Osteocyte (in vitro differentiated cells): ENCODE data around the gene MRPL10. TPM values are rescaled to one million over a fixed set of nuclear protein-coding genes. Genes with fewer than 3 reads are reported as not detected.

Source experiments
- DNase-seq: peaks from one replicate; pipeline ENCODE4 v3.0.0; 2021; ENCODE audit warnings: mixed read lengths; ENCODE audit not compliant: unreplicated experiment; ENCODE audit errors: extremely low spot score
- H3K27ac Mint-ChIP-seq: one replicate; pipeline ENCODE4 v1.8.0; 2021; ENCODE audit warnings: mild to moderate bottlenecking, mixed read lengths; ENCODE audit not compliant: unreplicated experiment
- H3K27me3 Mint-ChIP-seq: one replicate; pipeline ENCODE4 v1.8.0; 2021; ENCODE audit warnings: mixed read lengths; ENCODE audit not compliant: unreplicated experiment
- H3K36me3 Mint-ChIP-seq: one replicate; pipeline ENCODE4 v1.8.0; 2021; ENCODE audit warnings: mixed read lengths; ENCODE audit not compliant: unreplicated experiment
- H3K4me1 Mint-ChIP-seq: one replicate; pipeline ENCODE4 v1.8.0; 2021; ENCODE audit warnings: mixed read lengths; ENCODE audit not compliant: unreplicated experiment
- H3K4me3 Mint-ChIP-seq: one replicate; pipeline ENCODE4 v1.8.0; 2021; ENCODE audit warnings: mild to moderate bottlenecking, moderate library complexity, mixed read lengths; ENCODE audit not compliant: unreplicated experiment
- H3K9me3 Mint-ChIP-seq: one replicate; pipeline ENCODE4 v1.8.0; 2021; ENCODE audit warnings: mixed read lengths; ENCODE audit not compliant: unreplicated experiment
- CTCF ChIP-seq: fragments of 200-600 bp; sonication (generic); IDR thresholded peaks from 2 replicates; pipeline ENCODE4 v1.5.0; 2021; ENCODE audit warnings: antibody characterized with exemption, mild to moderate bottlenecking, moderate library complexity
- total RNA-seq: library from RNA; stranded (reverse); gene quantifications from 2 replicates; pipeline ENCODE4 v1.2.1, GENCODE V29; 2021

Gene MRPL10
- total RNA-seq, 1 donor from 2014 or later: 41.8 TPM

DNA sequence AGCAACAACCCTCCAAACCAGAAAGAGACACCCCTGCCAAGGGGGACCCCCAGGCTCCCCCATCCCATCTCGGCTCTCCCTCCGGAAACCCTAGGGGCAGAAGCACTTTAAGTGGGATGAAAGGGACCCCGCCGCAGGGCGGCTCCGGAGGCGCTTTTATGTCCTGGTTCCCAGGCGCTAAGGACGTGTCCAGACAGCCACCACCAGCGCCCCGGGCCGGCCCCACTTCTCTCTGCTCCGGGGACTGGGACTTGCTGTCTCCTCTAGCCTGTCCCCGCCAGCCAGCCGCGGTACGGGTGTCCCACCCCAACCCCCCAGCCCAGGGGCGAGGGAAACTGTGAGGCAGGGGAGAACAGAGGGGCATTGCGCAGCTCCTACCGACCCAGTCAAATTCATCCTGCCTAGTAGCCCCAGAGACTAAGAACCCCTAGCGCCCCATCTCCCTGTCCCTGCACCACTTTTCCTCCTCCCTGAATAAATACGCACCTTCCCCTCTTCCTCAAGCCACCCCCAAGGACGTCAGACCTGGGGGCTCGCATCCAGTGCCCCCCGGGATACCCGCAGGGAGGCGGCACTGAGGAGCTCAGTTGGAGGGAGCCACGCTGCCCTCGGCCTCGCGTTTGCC is 15.5 kb upstream of the MRPL10 start:
- peaks cover 44% of the 10 kb centered on the region for H3K27me3 Mint-ChIP-seq
- no peaks in the 10 kb centered on the region for H3K9me3 Mint-ChIP-seq
- peaks cover 16% of the 10 kb centered on the region for H3K4me1 Mint-ChIP-seq
- no peak for DNase-seq
- H3K4me3 Mint-ChIP-seq: no peak overlapping the region
- H3K27ac Mint-ChIP-seq: no peak overlapping the region
- no peak for TF ChIP-seq CTCF
- no peaks in the 10 kb centered on the region for H3K36me3 Mint-ChIP-seq

DNA sequence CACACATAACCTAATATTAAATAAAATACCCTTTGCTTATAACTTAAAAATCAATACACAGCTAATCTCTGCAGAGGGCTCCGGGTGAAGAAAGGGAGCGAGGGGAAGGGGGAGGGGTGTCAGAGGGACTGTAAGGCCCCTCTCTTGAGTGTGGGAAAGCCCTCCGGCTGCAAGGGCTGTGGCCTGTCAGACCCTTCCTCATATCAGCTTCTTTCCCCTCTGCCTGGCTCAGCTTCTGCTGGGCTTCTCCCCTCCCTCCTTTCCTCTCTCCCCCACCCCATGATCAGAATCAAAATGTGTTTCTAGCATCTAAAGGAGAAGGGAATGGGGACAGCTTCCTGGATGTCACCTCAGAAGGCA is 14.4 kb upstream of the MRPL10 start:
- H3K4me1 Mint-ChIP-seq: peaks cover 19% of the 10 kb centered on the region
- peaks cover 43% of the 10 kb centered on the region for H3K27me3 Mint-ChIP-seq
- no peaks in the 10 kb centered on the region for H3K9me3 Mint-ChIP-seq
- no peaks in the 10 kb centered on the region for H3K36me3 Mint-ChIP-seq
- no peak for TF ChIP-seq CTCF
- DNase-seq: no peak
- H3K4me3 Mint-ChIP-seq: no peak overlapping the region
- no peak overlapping the region for H3K27ac Mint-ChIP-seq

DNA sequence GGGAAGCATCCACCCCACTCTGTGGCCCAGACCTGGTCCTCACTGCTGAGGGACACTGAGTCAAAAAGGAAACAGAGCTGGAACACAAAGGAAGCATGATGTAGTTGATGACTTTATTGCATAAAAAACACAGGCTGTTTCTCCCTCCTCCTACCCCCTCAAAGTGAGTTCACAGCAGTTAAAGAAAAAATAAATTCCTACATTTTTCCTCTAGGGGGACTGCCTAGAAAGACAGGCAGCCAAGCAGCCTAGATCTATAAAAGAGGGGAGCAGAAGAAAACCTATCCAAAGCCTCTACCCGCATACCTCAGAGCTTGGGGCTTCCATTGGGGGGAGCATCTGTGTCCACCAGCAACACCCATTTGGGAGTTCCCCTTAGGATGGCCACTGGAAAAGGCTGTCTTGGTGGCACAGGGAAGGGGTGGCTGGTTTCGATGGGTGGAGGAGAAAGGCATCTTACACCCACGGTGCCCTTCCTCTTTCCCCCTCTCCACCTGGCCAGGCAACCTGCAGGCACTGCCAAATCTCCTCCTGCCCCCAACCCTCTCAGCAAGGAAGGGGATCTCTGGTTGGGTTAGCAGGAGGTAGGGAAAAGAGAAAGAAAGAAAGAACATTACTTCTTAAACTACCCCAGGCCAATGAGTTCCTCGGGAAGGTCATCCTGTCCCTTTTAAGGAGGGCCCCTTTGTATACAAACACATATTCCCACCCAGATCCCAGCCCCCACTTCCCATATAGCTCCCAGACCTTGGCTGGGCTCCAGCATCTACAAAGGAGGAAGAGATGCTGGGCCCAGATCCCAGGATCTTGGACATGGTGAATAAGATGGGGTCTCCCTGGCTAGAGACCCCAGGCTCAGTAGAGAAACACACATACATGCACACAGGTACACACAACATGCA is 13.7 kb upstream of the MRPL10 start:
- Mint-ChIP-seq H3K9me3 (no peaks in the 10 kb centered on the region), H3K4me3 (no peak overlapping the region), H3K27me3 (peaks cover 38% of the 10 kb centered on the region), H3K4me1 (peaks cover 22% of the 10 kb centered on the region), H3K36me3 (no peaks in the 10 kb centered on the region), H3K27ac (no peak overlapping the region)
- DNase-seq: no peak
- peak; percentile 49 for TF ChIP-seq CTCF

- Mint-ChIP-seq H3K9me3 (no peaks in the 10 kb centered on the region), H3K27ac (no peak overlapping the region), H3K36me3 (no peaks in the 10 kb centered on the region), H3K27me3 (peaks cover 33% of the 10 kb centered on the region), H3K4me1 (peaks cover 26% of the 10 kb centered on the region), H3K4me3 (no peak overlapping the region)
- no peak for TF ChIP-seq CTCF
- DNase-seq: no peak
Measured at GRCh38 chr17:47844227-47844626, 12.9 kb upstream of the MRPL10 start.

DNA sequence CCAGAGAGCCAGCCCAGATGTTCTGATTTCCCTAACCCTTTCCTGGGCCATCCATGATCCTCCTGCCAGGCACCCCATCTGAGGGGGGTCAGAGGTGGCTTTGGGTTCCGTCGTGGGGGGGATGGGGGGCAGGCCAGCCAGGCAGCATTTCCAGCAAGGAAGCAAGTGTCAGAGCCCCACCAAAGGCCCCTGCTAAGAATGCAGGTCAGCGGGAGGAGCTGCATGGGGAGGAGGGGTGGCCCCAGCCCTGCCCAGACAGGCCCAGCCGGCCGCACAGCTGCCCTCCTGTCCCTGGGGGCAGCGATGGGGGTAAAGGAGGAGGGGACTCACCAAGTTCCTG is 12.0 kb upstream of the MRPL10 start:
- H3K4me1 Mint-ChIP-seq: peaks cover 26% of the 10 kb centered on the region
- H3K27ac Mint-ChIP-seq: no peak overlapping the region
- DNase-seq: no peak
- TF ChIP-seq CTCF: no peak
- no peaks in the 10 kb centered on the region for H3K36me3 Mint-ChIP-seq
- H3K9me3 Mint-ChIP-seq: no peaks in the 10 kb centered on the region
- H3K27me3 Mint-ChIP-seq: peaks cover 26% of the 10 kb centered on the region
- H3K4me3 Mint-ChIP-seq: no peak overlapping the region
